Ishikawa (cell line): ENCODE results near the gene IRF6.

Experiments
- CREB1 ChIP-seq: IDR thresholded peaks from 2 replicates; pipeline ENCODE4 v1.6.1; 2012; ENCODE audit warnings: low read depth
- EP300 ChIP-seq: IDR thresholded peaks from 2 replicates; pipeline ENCODE4 v1.6.1; 2012; ENCODE audit warnings: borderline replicate concordance
- FOXM1 ChIP-seq: IDR thresholded peaks from 2 replicates; pipeline ENCODE4 v1.6.1; 2012; ENCODE audit warnings: low read depth, borderline replicate concordance
- MAX ChIP-seq: IDR thresholded peaks from 2 replicates; pipeline ENCODE4 v1.6.1; 2012
- TF ChIP-seq, protein P1 (sequence below): IDR thresholded peaks from 2 replicates; pipeline ENCODE4 v1.6.1; 2012; ENCODE audit warnings: low read depth, mild to moderate bottlenecking

DNA sequence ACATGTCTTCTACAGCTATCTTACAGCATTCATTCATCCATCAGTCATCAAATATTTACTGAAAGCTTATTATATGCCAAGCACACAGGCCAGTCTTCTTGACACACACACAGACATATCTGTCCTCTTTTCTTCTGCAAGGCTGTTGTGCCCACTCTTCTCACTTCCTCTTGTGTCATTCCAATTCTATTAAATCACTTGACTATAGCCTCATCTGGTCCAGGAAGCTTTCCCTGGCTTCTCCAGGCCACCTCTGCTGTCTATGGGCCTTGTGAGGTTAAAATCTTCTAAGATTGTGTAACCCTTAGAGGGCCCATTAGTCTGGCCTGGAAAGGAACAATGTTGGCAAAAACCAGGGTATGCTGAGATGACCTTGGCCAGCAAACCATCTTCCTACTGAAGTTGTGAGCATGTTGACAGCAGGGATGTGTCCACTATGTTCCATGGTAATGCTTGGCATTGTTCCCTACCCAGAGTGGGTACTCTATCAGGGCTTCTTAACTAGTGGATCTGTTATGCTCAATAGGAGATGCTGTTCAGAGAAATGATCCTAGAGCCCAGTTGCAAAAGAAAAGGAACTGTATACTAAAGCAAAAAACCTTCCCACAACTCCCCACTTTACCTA lies 44.8 kb downstream of the IRF6 start:
- TF ChIP-seq MAX (no peak), EP300 (no peak), CREB1 (no peak), FOXM1 (no peak)
- TF ChIP-seq, protein P1, sequence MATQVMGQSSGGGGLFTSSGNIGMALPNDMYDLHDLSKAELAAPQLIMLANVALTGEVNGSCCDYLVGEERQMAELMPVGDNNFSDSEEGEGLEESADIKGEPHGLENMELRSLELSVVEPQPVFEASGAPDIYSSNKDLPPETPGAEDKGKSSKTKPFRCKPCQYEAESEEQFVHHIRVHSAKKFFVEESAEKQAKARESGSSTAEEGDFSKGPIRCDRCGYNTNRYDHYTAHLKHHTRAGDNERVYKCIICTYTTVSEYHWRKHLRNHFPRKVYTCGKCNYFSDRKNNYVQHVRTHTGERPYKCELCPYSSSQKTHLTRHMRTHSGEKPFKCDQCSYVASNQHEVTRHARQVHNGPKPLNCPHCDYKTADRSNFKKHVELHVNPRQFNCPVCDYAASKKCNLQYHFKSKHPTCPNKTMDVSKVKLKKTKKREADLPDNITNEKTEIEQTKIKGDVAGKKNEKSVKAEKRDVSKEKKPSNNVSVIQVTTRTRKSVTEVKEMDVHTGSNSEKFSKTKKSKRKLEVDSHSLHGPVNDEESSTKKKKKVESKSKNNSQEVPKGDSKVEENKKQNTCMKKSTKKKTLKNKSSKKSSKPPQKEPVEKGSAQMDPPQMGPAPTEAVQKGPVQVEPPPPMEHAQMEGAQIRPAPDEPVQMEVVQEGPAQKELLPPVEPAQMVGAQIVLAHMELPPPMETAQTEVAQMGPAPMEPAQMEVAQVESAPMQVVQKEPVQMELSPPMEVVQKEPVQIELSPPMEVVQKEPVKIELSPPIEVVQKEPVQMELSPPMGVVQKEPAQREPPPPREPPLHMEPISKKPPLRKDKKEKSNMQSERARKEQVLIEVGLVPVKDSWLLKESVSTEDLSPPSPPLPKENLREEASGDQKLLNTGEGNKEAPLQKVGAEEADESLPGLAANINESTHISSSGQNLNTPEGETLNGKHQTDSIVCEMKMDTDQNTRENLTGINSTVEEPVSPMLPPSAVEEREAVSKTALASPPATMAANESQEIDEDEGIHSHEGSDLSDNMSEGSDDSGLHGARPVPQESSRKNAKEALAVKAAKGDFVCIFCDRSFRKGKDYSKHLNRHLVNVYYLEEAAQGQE: no peak
